CD14-positive monocyte (primary cell): ENCODE measurements around the gene MAU2. TPM values are rescaled to one million over a fixed set of nuclear protein-coding genes. Genes with fewer than 3 reads are reported as not detected.

ENCODE experiments used
- DNase-seq, 3 donors: peaks; one replicate each; pipeline ENCODE4 v3.0.0-alpha.2; 2011 to 2022
- H2AFZ ChIP-seq: 2 replicates; pipeline ENCODE4 v1.6.0; 2012; ENCODE audit warnings: mild to moderate bottlenecking, low read depth, low read length, inconsistent platforms; ENCODE audit not compliant: insufficient read depth, poor library complexity, severe bottlenecking
- H3K27ac ChIP-seq, 2 donors: 1 replicate in 1 of 2; 2 replicates in 1 of 2; pipeline ENCODE4 v1.5.1; 2012 to 2013; ENCODE audit warnings: low read length in 2 of 2, control low read depth in 1 of 2, inconsistent platforms in 1 of 2, low read depth in 1 of 2, mild to moderate bottlenecking in 1 of 2
- H3K27me3 ChIP-seq, 2 donors: one replicate each; pipeline versions ENCODE4 v1.6.0 to v1.6.1; 2011 to 2013; ENCODE audit warnings: low read length in 2 of 2; ENCODE audit not compliant: control insufficient read depth in 2 of 2, insufficient read depth in 2 of 2
- H3K36me3 ChIP-seq, 2 donors: replicated peaks in 1 of 2; 1 replicate in 1 of 2; 2 replicates in 1 of 2; pipeline versions ENCODE4 v1.5.1 to v1.6.1; 2012 to 2013; ENCODE audit warnings: low read length in 2 of 2, control low read depth in 1 of 2, inconsistent platforms in 1 of 2, mild to moderate bottlenecking in 1 of 2; ENCODE audit not compliant: insufficient read depth in 2 of 2, control insufficient read depth in 1 of 2
- H3K4me1 ChIP-seq, 2 donors: 1 replicate in 1 of 2; 2 replicates in 1 of 2; pipeline versions ENCODE4 v1.5.1 to v1.6.1; 2012 to 2013; ENCODE audit warnings: low read length in 2 of 2, control low read depth in 1 of 2, inconsistent platforms in 1 of 2, mild to moderate bottlenecking in 1 of 2, moderate library complexity in 1 of 2; ENCODE audit not compliant: insufficient read depth in 2 of 2, control insufficient read depth in 1 of 2
- H3K4me2 ChIP-seq: replicated peaks from 2 replicates; pipeline ENCODE3; 2012; ENCODE audit warnings: low read length, moderate library complexity, mild to moderate bottlenecking; ENCODE audit not compliant: poor library complexity, severe bottlenecking; ENCODE audit errors: extremely low read depth
- H3K4me3 ChIP-seq, 3 experiments: fragments of 200-600 bp in 1 of 3; sonication (generic) in 1 of 3; replicated peaks in 1 of 3; 1 replicate in 2 of 3; 2 replicates in 1 of 3; pipeline ENCODE4 v1.5.1; 2011 to 2013; ENCODE audit warnings: low read length in 3 of 3, mild to moderate bottlenecking in 3 of 3, control low read depth in 2 of 3, low read depth in 2 of 3, inconsistent platforms in 1 of 3, moderate library complexity in 1 of 3
- H3K79me2 ChIP-seq: 2 replicates; pipeline ENCODE4 v1.6.0; 2012; ENCODE audit warnings: mild to moderate bottlenecking, control low read depth, inconsistent platforms, low read length, moderate library complexity; ENCODE audit not compliant: insufficient read depth
- H3K9ac ChIP-seq: 2 replicates; pipeline ENCODE4 v1.6.0; 2017; ENCODE audit warnings: low read length, mild to moderate bottlenecking; ENCODE audit not compliant: insufficient read depth, poor library complexity, severe bottlenecking
- H3K9me3 ChIP-seq, 2 donors: replicated peaks in 1 of 2; 1 replicate in 1 of 2; 2 replicates in 1 of 2; pipeline versions ENCODE4 v1.5.1 to v1.6.1; 2012 to 2013; ENCODE audit warnings: low read length in 2 of 2, control low read depth in 1 of 2; ENCODE audit not compliant: control insufficient read depth in 1 of 2, insufficient read depth in 1 of 2
- H4K20me1 ChIP-seq: 2 replicates; pipeline ENCODE4 v1.6.0; 2012; ENCODE audit warnings: mild to moderate bottlenecking, low read length, control low read depth, moderate library complexity; ENCODE audit not compliant: insufficient read depth
- H3K27ac Mint-ChIP-seq, 7 donors: one replicate each; pipeline ENCODE4 v1.8.0; 2020; ENCODE audit warnings: mild to moderate bottlenecking in 7 of 7, mixed read lengths in 7 of 7, moderate library complexity in 6 of 7, inconsistent platforms in 2 of 7
- H3K27me3 Mint-ChIP-seq, 3 donors: one replicate each; pipeline ENCODE4 v1.8.0; 2021 to 2022; ENCODE audit warnings: low read depth in 3 of 3, mild to moderate bottlenecking in 3 of 3, mixed read lengths in 3 of 3, moderate library complexity in 3 of 3, inconsistent platforms in 1 of 3
- H3K36me3 Mint-ChIP-seq, 2 donors: one replicate each; pipeline ENCODE4 v1.8.0; 2020; ENCODE audit warnings: mixed read lengths in 2 of 2, inconsistent platforms in 1 of 2, mild to moderate bottlenecking in 1 of 2
- H3K4me1 Mint-ChIP-seq: one replicate; pipeline ENCODE4 v1.8.0; 2020; ENCODE audit warnings: mild to moderate bottlenecking, mixed read lengths
- H3K4me3 Mint-ChIP-seq, 2 donors: one replicate each; pipeline ENCODE4 v1.8.0; 2020; ENCODE audit warnings: mild to moderate bottlenecking in 2 of 2, mixed read lengths in 2 of 2, moderate library complexity in 1 of 2
- H3K9me3 Mint-ChIP-seq, 7 donors: one replicate each; pipeline ENCODE4 v1.8.0; 2020 to 2022; ENCODE audit warnings: mixed read lengths in 7 of 7, mild to moderate bottlenecking in 6 of 7, moderate library complexity in 6 of 7, inconsistent platforms in 2 of 7
- CTCF ChIP-seq: fragments of 200-600 bp; IDR thresholded peaks from one replicate; pipeline ENCODE4 v1.8.0; 2022; ENCODE audit warnings: antibody characterized with exemption, mild to moderate bottlenecking
- WGBS: methylation state at CpG from one replicate; pipeline ENCODE4 v1.1.5; 2013; ENCODE audit warnings: missing lambda C conversion rate; ENCODE audit not compliant: insufficient coverage; 5-methylcytosine and 5-hydroxymethylcytosine counted together
- intact Hi-C, 2 donors: fragments of 100-400 bp; cut with micrococcal nuclease; formaldehyde crosslinking; loops; one replicate each; pipeline versions ENCODE4 v1.15.0 to v1.15.1; 2023
- polyA plus RNA-seq, 3 donors: library from polyadenylated mRNA; depleted of rRNA in 1 of 3; unstranded in 2 of 3; stranded (reverse) in 1 of 3; fragments of 300-500 nt in 2 of 3; fragments of >200 nt in 1 of 3; fragmentation: Illumina TruSeq in 2 of 3; gene quantifications; 1 replicate in 2 of 3; 2 replicates in 1 of 3; pipeline ENCODE4 v1.2.3, GENCODE V29; 2012 to 2021

Gene MAU2
- polyA plus RNA-seq, 3 donors: 7.4 to 68.4 (median 14.5) TPM

- WGBS: 94% methylated on average over 15 of the region's 22 CpGs
- intact Hi-C loops: no loop called here
- Mint-ChIP-seq H3K36me3 (peaks cover 66 to 97% of the 10 kb centered on the region in 2 donors), H3K4me3 (no peak overlapping the region), H3K9me3 (no peaks in the 10 kb centered on the region), H3K4me1 (peaks cover 3% of the 10 kb centered on the region), H3K27ac (peak overlapping the region in 4 of 7 donors; percentile 3 to 56 (median 28)), H3K27me3 (peaks cover 0 to 2% (median 0%) of the 10 kb centered on the region in 3 donors)
- peaks cover 4 to 5% of the 10 kb centered on the region in 2 donors for H3K4me1 ChIP-seq
- no peak for TF ChIP-seq CTCF
- H3K36me3 ChIP-seq: peaks cover 90 to 97% of the 10 kb centered on the region in 2 donors
- peaks cover 65% of the 10 kb centered on the region for H3K79me2 ChIP-seq
- H3K9me3 ChIP-seq: no peaks in the 10 kb centered on the region
- no peak for DNase-seq
- H4K20me1 ChIP-seq: peaks cover 88% of the 10 kb centered on the region
- no peak overlapping the region for H3K4me2 ChIP-seq
- H2AFZ ChIP-seq: no peak overlapping the region
- H3K27ac ChIP-seq: peak overlapping the region in 1 of 2 donors; percentile 36
- no peak overlapping the region for H3K4me3 ChIP-seq
- H3K27me3 ChIP-seq: no peaks in the 10 kb centered on the region
- no peak overlapping the region for H3K9ac ChIP-seq
Measured at GRCh38 chr19:19334063-19334988, 13.7 kb downstream of the MAU2 start.

- 91% methylated on average over 3 of the region's 3 CpGs for WGBS
- Histone ChIP-seq H3K36me3 (peaks cover 90 to 98% of the 10 kb centered on the region in 2 donors), H3K9me3 (no peaks in the 10 kb centered on the region), H3K4me2 (no peak overlapping the region), H3K4me3 (no peak overlapping the region), H3K27ac (peak overlapping the region in 1 of 2 donors; percentile 36), H3K27me3 (no peaks in the 10 kb centered on the region), H2AFZ (no peak overlapping the region), H3K79me2 (peaks cover 61% of the 10 kb centered on the region), H4K20me1 (peaks cover 82% of the 10 kb centered on the region), H3K9ac (no peak overlapping the region), H3K4me1 (no peaks in the 10 kb centered on the region)
- H3K9me3 Mint-ChIP-seq: no peaks in the 10 kb centered on the region
- peaks cover 65 to 99% of the 10 kb centered on the region in 2 donors for H3K36me3 Mint-ChIP-seq
- H3K27ac Mint-ChIP-seq: peak overlapping the region in 3 of 7 donors; percentile 3 to 56 (median 12)
- H3K4me3 Mint-ChIP-seq: no peak overlapping the region
- intact Hi-C loops: no loop called here
- no peak for DNase-seq
- TF ChIP-seq CTCF: no peak
- peaks cover 0 to 2% (median 0%) of the 10 kb centered on the region in 3 donors for H3K27me3 Mint-ChIP-seq
- no peaks in the 10 kb centered on the region for H3K4me1 Mint-ChIP-seq
Measured at GRCh38 chr19:19334989-19335344, 14.3 kb downstream of the MAU2 start.
